GM19372 (cell line): ENCODE results near the gene BIRC5.
"Not testable (repeated sequence)": the region's sequence is repeated elsewhere in the genome, so short reads cannot be mapped to it uniquely, and the experiment has no call there.

Source experiments
- ATAC-seq: cut with Tn5 transposase; IDR thresholded peaks from one replicate; pipeline ENCODE4 v1.9.1; 2021; ENCODE audit warnings: mild to moderate bottlenecking, low read depth, moderate library complexity; ENCODE audit not compliant: unreplicated experiment

BIRC5 gene

DNA sequence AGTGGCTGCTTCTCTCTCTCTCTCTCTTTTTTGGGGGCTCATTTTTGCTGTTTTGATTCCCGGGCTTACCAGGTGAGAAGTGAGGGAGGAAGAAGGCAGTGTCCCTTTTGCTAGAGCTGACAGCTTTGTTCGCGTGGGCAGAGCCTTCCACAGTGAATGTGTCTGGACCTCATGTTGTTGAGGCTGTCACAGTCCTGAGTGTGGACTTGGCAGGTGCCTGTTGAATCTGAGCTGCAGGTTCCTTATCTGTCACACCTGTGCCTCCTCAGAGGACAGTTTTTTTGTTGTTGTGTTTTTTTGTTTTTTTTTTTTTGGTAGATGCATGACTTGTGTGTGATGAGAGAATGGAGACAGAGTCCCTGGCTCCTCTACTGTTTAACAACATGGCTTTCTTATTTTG, 9.7 kb downstream of the BIRC5 start:
- ATAC-seq, result no peak

- no peak for ATAC-seq
Measured at GRCh38 chr17:78224231-78225087, 10.4 kb downstream of the BIRC5 start.

DNA sequence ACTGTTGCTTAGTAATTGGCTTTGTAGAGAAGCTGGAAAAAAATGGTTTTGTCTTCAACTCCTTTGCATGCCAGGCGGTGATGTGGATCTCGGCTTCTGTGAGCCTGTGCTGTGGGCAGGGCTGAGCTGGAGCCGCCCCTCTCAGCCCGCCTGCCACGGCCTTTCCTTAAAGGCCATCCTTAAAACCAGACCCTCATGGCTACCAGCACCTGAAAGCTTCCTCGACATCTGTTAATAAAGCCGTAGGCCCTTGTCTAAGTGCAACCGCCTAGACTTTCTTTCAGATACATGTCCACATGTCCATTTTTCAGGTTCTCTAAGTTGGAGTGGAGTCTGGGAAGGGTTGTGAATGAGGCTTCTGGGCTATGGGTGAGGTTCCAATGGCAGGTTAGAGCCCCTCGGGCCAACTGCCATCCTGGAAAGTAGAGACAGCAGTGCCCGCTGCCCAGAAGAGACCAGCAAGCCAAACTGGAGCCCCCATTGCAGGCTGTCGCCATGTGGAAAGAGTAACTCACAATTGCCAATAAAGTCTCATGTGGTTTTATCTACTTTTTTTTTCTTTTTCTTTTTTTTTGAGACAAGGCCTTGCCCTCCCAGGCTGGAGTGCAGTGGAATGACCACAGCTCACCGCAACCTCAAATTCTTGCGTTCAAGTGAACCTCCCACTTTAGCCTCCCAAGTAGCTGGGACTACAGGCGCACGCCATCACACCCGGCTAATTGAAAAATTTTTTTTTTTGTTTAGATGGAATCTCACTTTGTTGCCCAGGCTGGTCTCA, 11.2 kb downstream of the BIRC5 start:
- no peak for ATAC-seq

DNA sequence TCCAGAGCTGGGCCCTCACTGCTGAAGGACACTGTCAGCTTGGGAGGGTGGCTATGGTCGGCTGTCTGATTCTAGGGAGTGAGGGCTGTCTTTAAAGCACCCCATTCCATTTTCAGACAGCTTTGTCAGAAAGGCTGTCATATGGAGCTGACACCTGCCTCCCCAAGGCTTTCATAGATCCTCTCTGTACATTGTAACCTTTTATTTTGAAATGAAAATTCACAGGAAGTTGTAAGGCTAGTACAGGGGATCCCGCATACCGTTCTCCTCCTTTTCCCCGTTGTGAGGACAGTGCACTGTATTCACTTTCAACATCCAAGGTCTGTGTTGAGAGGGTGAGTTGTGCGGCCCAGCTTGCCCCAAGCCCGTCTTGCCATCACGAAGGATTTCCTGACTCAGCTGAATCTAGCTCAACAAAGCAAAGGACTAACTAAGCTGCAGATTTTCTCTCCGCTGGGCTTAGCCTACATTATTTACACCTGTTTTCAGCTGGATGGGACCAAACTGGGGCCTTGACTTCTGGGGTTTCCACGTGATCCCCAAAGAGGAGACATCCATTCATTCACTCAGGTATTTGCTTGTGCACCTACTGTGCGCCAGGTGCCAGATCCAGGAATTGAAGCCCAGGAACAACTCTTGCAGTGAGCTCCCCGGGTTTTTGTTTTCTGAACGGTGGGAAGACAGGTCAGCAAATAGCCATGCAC, 12.2 kb downstream of the BIRC5 start:
- ATAC-seq, result no peak

- ATAC-seq, result no peak
Measured at GRCh38 chr17:78226759-78227454, 12.9 kb downstream of the BIRC5 start.

GRCh38 chr17:78227455-78227916, 13.4 kb downstream of the BIRC5 start:
- no peak for ATAC-seq

- no peak for ATAC-seq
Measured at GRCh38 chr17:78228176-78228575, 14.1 kb downstream of the BIRC5 start.

GRCh38 chr17:78230252-78230962, 16.4 kb downstream of the BIRC5 start:
- no peak for ATAC-seq

GRCh38 chr17:78230996-78231935, 17.2 kb downstream of the BIRC5 start, which contains the start of gene TMEM235:
TMEM235 (plus strand) TSS chr17:78231631; CDS start chr17:78232024, 393 bp downstream.
- no peak for ATAC-seq

DNA sequence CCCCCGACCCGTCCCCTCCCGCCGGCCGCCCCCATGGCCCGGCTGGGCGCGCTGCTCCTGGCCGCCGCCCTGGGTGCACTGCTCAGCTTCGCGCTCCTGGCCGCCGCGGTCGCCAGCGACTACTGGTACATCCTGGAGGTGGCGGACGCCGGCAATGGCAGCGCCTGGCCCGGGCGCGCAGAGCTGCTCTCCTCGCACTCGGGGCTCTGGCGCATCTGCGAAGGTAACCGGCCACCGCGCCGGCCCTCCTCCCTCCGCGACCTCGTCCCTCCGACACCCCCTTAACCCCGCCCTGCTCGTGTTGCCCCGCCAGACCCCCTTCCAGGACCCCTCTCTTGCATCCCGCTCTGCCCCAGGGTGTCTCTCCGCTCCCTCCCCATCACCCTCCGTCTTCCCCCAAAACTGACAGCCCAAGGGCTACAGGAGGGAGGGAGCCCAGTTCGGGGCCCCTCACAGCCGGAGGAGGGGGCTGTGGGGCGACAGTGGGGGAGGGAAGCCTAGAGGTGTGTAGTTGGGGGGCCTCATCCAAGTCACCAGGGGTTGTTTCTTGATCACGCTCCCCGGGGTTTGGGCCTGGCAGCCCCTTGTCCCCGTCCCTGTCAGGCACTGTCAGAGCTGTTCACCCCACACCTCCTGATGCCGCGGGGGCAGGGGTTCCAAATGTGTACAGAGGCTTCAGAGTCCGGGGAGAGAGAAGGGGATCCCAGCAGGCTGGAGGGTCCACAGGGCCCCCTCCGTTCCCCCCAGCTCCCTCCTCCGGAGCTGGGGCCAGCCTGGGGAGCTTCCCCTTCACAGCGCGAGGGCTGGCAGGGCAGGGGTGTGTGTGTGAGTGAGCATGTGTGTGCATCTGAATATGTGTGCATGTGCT, 18.2 kb downstream of the BIRC5 start:
- no peak for ATAC-seq

DNA sequence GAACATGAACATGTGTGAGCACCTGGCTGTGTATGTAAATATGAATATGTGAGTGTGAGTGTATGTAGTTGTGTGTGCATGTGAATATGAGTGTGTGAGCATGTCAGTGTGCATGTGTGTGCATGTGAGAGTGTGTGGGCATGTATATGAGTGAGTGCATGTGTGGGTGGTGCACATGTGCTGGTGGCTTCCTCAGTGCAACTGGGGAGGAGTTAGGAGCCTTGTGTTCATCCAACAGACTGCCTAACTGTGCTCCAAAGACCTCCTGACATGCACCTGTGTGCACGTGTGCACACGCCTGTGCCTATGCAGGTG, 18.8 kb downstream of the BIRC5 start:
- ATAC-seq, result no peak

- no peak for ATAC-seq
Measured at GRCh38 chr17:78233678-78234077, 19.6 kb downstream of the BIRC5 start.

GRCh38 chr17:78234261-78234865, 20.3 kb downstream of the BIRC5 start:
- ATAC-seq, result no peak

GRCh38 chr17:78235022-78235421, 21.0 kb downstream of the BIRC5 start:
- ATAC-seq, result not testable (repeated sequence)

GRCh38 chr17:78235885-78236284, 21.8 kb downstream of the BIRC5 start:
- ATAC-seq, result no peak

- no peak for ATAC-seq
Measured at GRCh38 chr17:78236362-78237127, 22.5 kb downstream of the BIRC5 start.
